SK-N-SH treated with all-trans-retinoic acid at 6 μM for 48 hours (cell line): ENCODE results near the gene SMPDL3A.

Experiments used
- ATAC-seq: fragments of 200-7000 bp; cut with Tn5 transposase; 3 replicates; pipeline ENCODE4 v1.9.1; 2020; ENCODE audit warnings: mild to moderate bottlenecking, moderate library complexity
- BACH2 ChIP-seq: fragments of 250-450 bp; sonication (Bioruptor Pico); IDR thresholded peaks from 2 replicates; pipeline ENCODE4 v1.9.0; 2021; ENCODE audit warnings: mild to moderate bottlenecking, borderline replicate concordance
- CSDC2 ChIP-seq: fragments of 250-450 bp; sonication (Bioruptor Pico); IDR thresholded peaks from 2 replicates; pipeline ENCODE4 v1.5.0; 2020; ENCODE audit warnings: mild to moderate bottlenecking, moderate library complexity
- CSRNP3 ChIP-seq: fragments of 250-450 bp; sonication (Bioruptor Pico); IDR thresholded peaks from 2 replicates; pipeline ENCODE4 v1.5.1; 2021; ENCODE audit warnings: mild to moderate bottlenecking, moderate library complexity
- ESRRG ChIP-seq: fragments of 250-450 bp; sonication (Bioruptor Pico); IDR thresholded peaks from 2 replicates; pipeline ENCODE4 v1.6.1; 2021; ENCODE audit warnings: mild to moderate bottlenecking
- ISL1 ChIP-seq: fragments of 250-450 bp; sonication (Bioruptor Pico); IDR thresholded peaks from 2 replicates; pipeline ENCODE4 v2.1.2; 2022; ENCODE audit warnings: mild to moderate bottlenecking, moderate library complexity
- PATZ1 ChIP-seq: fragments of 250-450 bp; sonication (Bioruptor Pico); IDR thresholded peaks from 2 replicates; pipeline ENCODE4 v1.8.0; 2020; ENCODE audit warnings: mild to moderate bottlenecking, moderate library complexity, borderline replicate concordance
- POU6F1 ChIP-seq: fragments of 250-450 bp; sonication (Bioruptor Pico); IDR thresholded peaks from 2 replicates; pipeline ENCODE4 v1.8.0; 2021; ENCODE audit warnings: low read depth, mild to moderate bottlenecking, moderate library complexity, borderline replicate concordance
- PPARA ChIP-seq: fragments of 250-450 bp; sonication (Bioruptor Pico); IDR thresholded peaks from 2 replicates; pipeline ENCODE4 v1.5.0; 2020; ENCODE audit warnings: mild to moderate bottlenecking, borderline replicate concordance
- RARB ChIP-seq: fragments of 250-450 bp; sonication (Bioruptor Pico); IDR thresholded peaks from 2 replicates; pipeline ENCODE4 v1.8.0; 2021; ENCODE audit warnings: mild to moderate bottlenecking, moderate library complexity
- SNAI2 ChIP-seq: fragments of 250-450 bp; sonication (Bioruptor Pico); IDR thresholded peaks from 2 replicates; pipeline ENCODE4 v1.5.0; 2020; ENCODE audit warnings: mild to moderate bottlenecking, moderate library complexity
- TOX ChIP-seq: fragments of 250-450 bp; sonication (Bioruptor Pico); IDR thresholded peaks from 2 replicates; pipeline ENCODE4 v1.8.0; 2021; ENCODE audit warnings: mild to moderate bottlenecking, moderate library complexity, borderline replicate concordance
- TSHZ2 ChIP-seq: fragments of 250-450 bp; sonication (Bioruptor Pico); IDR thresholded peaks from 2 replicates; pipeline ENCODE4 v1.5.0; 2020; ENCODE audit warnings: mild to moderate bottlenecking, moderate library complexity
- ZC3H10 ChIP-seq: fragments of 250-450 bp; sonication (Bioruptor Pico); IDR thresholded peaks from 2 replicates; pipeline ENCODE4 v1.5.1; 2021; ENCODE audit warnings: mild to moderate bottlenecking, moderate library complexity
- ZFP3 ChIP-seq: fragments of 250-450 bp; sonication (Bioruptor Pico); IDR thresholded peaks from 2 replicates; pipeline ENCODE4 v1.5.0; 2020; ENCODE audit warnings: mild to moderate bottlenecking, moderate library complexity
- ZFP30 ChIP-seq: fragments of 450-650 bp; formaldehyde crosslinking; IDR thresholded peaks from 2 replicates; pipeline ENCODE4 v1.5.0; 2022; ENCODE audit warnings: mild to moderate bottlenecking, moderate library complexity
- ZNF565 ChIP-seq: fragments of 450-650 bp; formaldehyde crosslinking; conservative IDR thresholded peaks from 2 replicates; pipeline ENCODE4 v1.5.0; 2020; ENCODE audit warnings: low read depth, mild to moderate bottlenecking, moderate library complexity
- ZNF70 ChIP-seq: fragments of 450-650 bp; formaldehyde crosslinking; IDR thresholded peaks from 2 replicates; pipeline ENCODE4 v1.5.0; 2020; ENCODE audit warnings: mild to moderate bottlenecking, moderate library complexity
- ZNF8 ChIP-seq: fragments of 450-650 bp; formaldehyde crosslinking; IDR thresholded peaks from 2 replicates; pipeline ENCODE4 v1.5.0; 2020; ENCODE audit warnings: mild to moderate bottlenecking, moderate library complexity

The SMPDL3A gene

GRCh38 chr6:122809001-122809400, 19.9 kb downstream of the SMPDL3A start:
- TF ChIP-seq ZNF70 = no peak
- no peak for TF ChIP-seq CSDC2
- TF ChIP-seq ZFP30 (CRISPR knock-in tag) = no peak
- TF ChIP-seq CSRNP3 (CRISPR knock-in tag) = no peak
- no peak for TF ChIP-seq ZC3H10 (CRISPR knock-in tag)
- TF ChIP-seq RARB (CRISPR knock-in tag) = no peak
- no peak for TF ChIP-seq POU6F1
- no peak for TF ChIP-seq TOX (CRISPR knock-in tag)
- TF ChIP-seq BACH2 (CRISPR knock-in tag) = no peak
- TF ChIP-seq TSHZ2 (CRISPR knock-in tag) = no peak
- no peak for TF ChIP-seq PPARA
- TF ChIP-seq ZNF8 (CRISPR knock-in tag) = no peak
- TF ChIP-seq PATZ1 = no peak
- ATAC-seq = no peak

GRCh38 chr6:122809691-122810090, 20.6 kb downstream of the SMPDL3A start:
- no peak for ATAC-seq
- TF ChIP-seq ZFP3 (CRISPR knock-in tag) = no peak

- no peak for ATAC-seq
- TF ChIP-seq ISL1 (no peak), TOX (CRISPR knock-in tag) (no peak), TSHZ2 (CRISPR knock-in tag) (no peak), ZFP3 (CRISPR knock-in tag) (no peak)
Observed at GRCh38 chr6:122810189-122810588, 21.1 kb downstream of the SMPDL3A start.

GRCh38 chr6:122817358-122817757, 28.3 kb downstream of the SMPDL3A start:
- TF ChIP-seq ZC3H10 (CRISPR knock-in tag) = no peak
- no peak for TF ChIP-seq BACH2 (CRISPR knock-in tag)
- no peak for TF ChIP-seq ESRRG
- ATAC-seq = no peak

GRCh38 chr6:122817766-122818165, 28.7 kb downstream of the SMPDL3A start:
- no peak for ATAC-seq
- TF ChIP-seq ZC3H10 (CRISPR knock-in tag) = no peak
- no peak for TF ChIP-seq PATZ1
- no peak for TF ChIP-seq SNAI2 (CRISPR knock-in tag)
- TF ChIP-seq BACH2 (CRISPR knock-in tag) = no peak
- TF ChIP-seq ZNF8 (CRISPR knock-in tag) = no peak
- TF ChIP-seq ISL1 = no peak
- TF ChIP-seq ESRRG = no peak
- no peak for TF ChIP-seq ZNF565 (CRISPR knock-in tag)
- TF ChIP-seq POU6F1 = no peak
- TF ChIP-seq CSRNP3 (CRISPR knock-in tag) = no peak
- TF ChIP-seq ZFP30 (CRISPR knock-in tag) = no peak
- TF ChIP-seq ZNF70 = no peak
